GM18498 (cell line): ENCODE measurements around the gene SV2C.
A peak's percentile ranks its signal among the peaks of the same experiment; 100 is the strongest.

ENCODE experiments used
- ATAC-seq: cut with Tn5 transposase; IDR thresholded peaks from one replicate; pipeline ENCODE4 v1.9.1; 2021; ENCODE audit warnings: mild to moderate bottlenecking, moderate library complexity; ENCODE audit not compliant: unreplicated experiment

SV2C gene

GRCh38 chr5:76163111-76163628, 80.0 kb downstream of the SV2C start:
- ATAC-seq = no peak

- ATAC-seq = no peak
Measured at GRCh38 chr5:76165029-76165428, 81.8 kb downstream of the SV2C start.

GRCh38 chr5:76165711-76166374, 82.7 kb downstream of the SV2C start:
- ATAC-seq = no peak

GRCh38 chr5:76166886-76167576, 83.8 kb downstream of the SV2C start:
- no peak for ATAC-seq

- no peak for ATAC-seq
Measured at GRCh38 chr5:76169146-76169905, 86.1 kb downstream of the SV2C start.

GRCh38 chr5:76174101-76174500, 90.9 kb downstream of the SV2C start:
- ATAC-seq = no peak

GRCh38 chr5:76175051-76175666, 92.0 kb downstream of the SV2C start:
- peak; percentile 61 for ATAC-seq

- ATAC-seq = peak; percentile 84
Measured at GRCh38 chr5:76175821-76176403, 92.7 kb downstream of the SV2C start.

- ATAC-seq = no peak
Measured at GRCh38 chr5:76177978-76178377, 94.8 kb downstream of the SV2C start.

- ATAC-seq = no peak
Measured at GRCh38 chr5:76178913-76179312, 95.7 kb downstream of the SV2C start.

GRCh38 chr5:76180814-76181805, 97.9 kb downstream of the SV2C start:
- ATAC-seq = peak; percentile 83

GRCh38 chr5:76187386-76187785, 104.2 kb downstream of the SV2C start:
- no peak for ATAC-seq

GRCh38 chr5:76190356-76190755, 107.2 kb downstream of the SV2C start:
- ATAC-seq = no peak

- ATAC-seq = no peak
Measured at GRCh38 chr5:76192837-76193236, 109.7 kb downstream of the SV2C start.

GRCh38 chr5:76193635-76194034, 110.5 kb downstream of the SV2C start:
- no peak for ATAC-seq

- no peak for ATAC-seq
Measured at GRCh38 chr5:76194340-76194739, 111.2 kb downstream of the SV2C start.

- no peak for ATAC-seq
Measured at GRCh38 chr5:76196457-76196856, 113.3 kb downstream of the SV2C start.

- ATAC-seq = no peak
Measured at GRCh38 chr5:76196886-76197489, 113.8 kb downstream of the SV2C start.

GRCh38 chr5:76197726-76198125, 114.5 kb downstream of the SV2C start:
- no peak for ATAC-seq
